ENCODE results near the gene BNIP1.

The BNIP1 gene

DNA sequence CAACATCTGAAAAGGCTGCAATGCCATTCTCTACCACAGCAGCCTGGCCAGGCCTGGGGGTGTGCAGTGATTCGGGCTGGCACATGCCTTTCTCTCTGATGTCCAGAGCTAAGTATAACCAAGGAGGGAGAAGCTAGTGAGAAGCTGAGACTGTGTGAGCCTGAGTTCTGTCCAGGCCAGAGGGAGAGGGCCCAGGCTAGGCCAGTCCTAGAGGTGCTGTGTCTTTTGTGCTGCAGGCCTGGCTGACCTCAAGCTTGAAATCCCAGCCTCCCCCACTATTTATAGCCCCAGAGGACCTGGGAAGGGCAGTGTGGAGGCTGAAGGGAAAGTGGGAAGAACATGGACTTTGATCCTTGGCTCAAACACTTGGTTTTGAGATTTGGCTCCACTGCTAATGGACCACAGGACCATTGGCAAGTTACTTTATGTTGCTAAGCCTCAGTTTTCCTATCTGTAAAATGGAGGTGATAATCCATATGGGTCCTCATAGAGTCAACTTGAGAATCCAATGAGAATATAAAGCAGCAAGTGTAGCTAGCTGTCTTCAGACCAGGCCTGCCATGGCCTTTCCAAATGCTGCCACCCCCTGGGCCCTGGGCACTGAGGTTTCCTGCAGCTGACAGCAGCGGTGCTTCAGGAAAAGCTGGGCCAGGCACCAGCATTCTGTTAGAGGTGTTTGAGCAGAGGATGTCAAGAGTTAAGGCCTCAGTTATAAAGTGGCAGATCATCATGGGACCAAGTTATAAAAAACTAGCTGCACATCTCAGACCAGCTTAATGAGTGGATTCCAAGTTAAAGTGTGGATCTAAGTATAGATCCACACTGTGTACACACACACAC lies 21.1 kb downstream of the BNIP1 start:
- no peak for DNase-seq

DNA sequence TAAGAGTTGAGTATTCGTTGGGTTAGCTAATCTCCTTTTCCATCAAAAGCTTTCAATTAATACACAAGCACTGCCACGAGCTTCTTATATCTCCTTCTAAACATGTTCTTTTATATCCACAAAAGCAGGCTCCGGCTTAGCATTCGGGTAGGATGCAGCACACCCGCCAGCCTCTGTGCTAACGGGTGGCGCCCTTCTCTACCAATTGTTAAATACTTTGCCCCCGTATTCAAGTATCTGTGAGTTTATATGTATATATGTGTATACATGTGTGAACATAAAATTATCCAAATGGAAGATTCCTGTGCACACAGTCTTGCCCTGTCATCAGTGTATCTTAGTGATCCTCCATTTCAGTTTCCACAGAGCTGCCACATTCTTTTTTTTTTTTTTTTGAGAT lies 27.8 kb downstream of the BNIP1 start:
- DNase-seq: no peak

DNA sequence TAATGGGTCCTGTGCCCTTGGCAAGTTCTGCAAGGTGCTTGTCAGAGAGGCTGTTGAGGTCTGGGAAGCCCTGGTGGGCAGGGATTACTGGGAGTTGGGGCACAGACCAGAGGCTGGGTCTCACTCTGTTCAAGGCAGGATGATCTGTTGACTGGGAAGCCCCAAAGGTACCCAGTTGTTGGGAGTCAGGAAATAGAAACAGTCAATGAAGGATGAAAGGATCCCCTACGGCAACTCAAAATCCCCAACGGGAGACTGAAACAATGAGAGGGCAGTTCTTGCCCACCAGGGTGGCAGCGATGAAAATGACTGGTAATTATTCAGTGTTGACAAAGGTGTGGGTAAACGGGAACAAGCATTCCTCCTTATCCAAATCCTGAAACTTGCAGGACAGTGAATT lies 31.2 kb downstream of the BNIP1 start:
- DNase-seq: no peak

DNA sequence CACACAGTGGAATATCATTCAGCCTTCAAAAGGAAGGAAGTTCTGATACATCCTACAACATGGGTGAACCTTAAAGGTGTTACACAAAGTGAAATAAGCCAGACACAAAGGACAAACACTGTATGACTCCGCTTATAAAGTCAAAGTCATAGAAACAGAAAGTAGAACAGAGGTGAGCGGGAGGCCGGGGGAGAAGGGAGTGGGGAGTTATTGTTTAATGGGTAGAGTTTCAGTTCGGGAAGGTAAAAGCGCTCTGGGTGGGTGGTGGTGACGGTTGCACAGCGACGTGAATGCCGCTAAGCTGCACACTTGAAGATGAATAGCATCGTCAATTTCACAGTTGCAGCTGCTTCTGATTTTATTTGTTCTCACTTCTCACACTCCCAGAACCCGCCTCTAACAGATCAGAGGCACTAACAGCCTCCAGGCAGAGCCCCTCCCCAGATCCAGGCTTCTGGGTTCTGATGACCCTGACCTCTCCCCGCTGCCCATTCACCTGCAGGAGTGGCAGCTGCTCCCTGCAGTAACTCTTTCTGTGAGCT lies 34.1 kb downstream of the BNIP1 start:
- peak in 1 of 58 donors; percentile 3 for DNase-seq

DNA sequence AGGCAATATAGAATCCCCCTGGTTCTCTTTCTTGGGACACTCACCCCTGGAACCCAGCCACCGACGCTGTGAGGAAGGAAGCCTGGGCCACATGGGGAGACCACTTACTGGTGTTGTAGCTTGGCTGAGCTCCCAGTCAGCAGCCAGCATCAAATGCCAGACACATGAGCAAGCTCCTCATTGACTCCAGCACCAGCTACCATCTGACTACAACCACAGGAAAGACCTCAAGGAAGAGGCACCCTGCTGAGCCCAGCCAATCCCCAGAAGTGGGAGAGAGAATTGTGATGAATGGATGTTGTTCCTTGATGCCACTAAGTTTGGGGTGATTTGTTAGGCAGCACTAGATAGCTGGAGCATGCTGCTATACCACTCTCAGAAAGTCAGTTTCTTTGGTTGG lies 36.0 kb downstream of the BNIP1 start:
- DNase-seq: no peak

DNA sequence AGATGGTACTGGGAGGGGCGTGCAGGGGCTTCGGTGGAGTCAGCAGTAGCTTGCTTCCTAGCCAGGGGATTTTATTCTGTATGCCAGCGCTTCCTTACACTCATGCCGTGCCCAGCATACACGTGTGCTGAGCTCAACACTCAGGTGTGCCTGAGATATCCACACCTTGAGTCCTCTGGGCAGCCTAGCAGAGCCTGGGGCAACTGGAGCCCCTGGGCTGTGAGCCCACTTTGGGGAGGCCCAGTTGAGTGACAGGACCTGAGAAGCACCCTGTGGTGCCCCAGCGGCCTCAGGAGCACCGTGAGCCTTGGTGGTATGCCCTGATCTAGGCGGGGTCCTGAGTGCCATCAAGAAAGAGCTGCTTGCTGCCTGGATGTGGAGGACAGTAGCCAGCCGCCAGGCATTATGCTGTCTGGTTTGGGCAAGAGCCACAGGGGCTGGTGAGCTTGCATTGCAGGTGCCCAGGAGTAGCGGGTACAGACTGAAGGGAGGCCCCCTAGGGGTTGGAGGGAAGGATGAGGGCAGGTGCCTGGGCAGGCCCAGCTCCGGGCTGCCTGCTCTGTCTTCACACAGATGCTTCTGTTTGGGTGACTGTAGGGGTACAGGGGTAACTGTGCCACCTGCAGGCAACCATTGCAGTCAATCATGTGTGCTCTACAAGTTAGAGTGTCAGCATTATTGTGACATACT lies 42.9 kb downstream of the BNIP1 start:
- no peak for DNase-seq

DNA sequence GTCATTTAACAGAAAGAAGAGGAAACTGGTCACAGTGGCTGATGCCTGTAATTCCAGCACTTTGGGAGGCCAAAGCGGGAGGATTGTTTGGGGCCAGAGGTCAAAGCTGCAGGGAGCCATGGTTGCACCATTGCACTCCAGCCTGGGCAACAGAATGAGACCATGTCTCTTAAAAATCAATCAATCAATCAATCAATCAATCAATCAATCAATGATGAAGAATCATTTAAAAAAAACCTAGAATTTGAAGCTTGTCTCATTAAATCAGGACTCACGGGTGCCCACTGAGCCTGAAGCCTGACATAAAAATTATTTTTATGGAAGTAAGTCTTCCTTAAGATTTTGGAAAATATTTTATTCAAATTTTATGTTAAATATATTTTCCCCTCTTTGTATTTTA lies 43.9 kb downstream of the BNIP1 start:
- DNase-seq: no peak

DNA sequence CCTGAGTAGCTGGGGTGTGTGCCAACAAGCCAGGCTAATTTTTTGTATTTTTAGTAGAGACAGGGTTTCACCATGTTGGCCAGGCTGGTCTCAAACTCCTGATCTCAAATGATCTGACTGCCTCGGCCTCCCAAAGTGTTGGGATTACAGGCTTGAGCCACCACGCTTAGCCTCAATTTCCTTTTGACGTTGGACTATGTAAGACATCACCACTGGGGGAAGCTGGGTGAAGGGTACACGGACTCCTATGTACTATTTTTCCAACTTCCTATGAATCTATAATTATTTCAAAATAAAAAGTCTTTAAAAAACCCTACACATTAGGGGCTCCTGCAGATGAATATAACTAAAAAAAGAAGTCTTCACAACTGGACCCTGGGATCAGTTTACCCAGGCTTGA lies 46.7 kb downstream of the BNIP1 start:
- DNase-seq: no peak

DNA sequence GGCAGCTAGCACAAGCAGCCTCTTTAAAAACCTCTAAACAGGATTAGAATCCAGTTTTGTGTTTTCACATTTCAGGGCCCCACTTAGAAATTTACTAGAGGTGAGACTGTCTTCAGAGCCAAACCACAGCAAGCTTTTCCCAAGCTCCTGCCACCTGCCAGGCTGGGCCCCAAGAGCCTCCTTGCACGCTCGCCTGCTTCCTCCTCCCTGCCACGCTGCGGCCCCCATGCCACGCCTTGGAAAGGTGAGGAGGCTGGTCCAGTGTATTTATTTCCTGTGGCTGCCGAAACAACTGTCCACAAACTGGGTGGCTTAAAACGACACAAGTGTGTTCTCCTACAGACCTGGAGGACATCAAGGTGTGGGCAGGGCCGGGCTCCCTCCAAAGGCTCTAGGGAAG lies 47.2 kb downstream of the BNIP1 start:
- DNase-seq: no peak

DNA sequence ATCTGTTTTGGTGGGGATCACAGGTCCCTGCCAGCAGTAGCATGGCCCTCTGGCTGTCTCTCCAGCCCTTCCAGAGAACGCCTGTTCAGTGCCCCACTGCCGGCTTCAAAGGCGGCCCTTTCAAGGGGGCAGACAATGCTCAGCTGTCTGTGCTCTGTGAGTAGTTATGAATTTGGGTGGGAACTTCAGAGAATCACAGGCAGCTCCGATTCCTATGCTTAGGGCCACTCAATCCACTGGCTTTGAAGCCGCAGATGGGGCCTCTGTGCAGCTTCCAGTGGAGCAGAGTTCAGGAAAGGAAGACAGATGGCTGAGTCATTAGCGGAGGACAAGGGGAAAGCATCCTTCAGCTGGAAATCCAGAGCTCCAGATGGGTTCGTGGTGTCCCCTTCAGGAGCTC lies 48.2 kb downstream of the BNIP1 start:
- no peak for DNase-seq

DNA sequence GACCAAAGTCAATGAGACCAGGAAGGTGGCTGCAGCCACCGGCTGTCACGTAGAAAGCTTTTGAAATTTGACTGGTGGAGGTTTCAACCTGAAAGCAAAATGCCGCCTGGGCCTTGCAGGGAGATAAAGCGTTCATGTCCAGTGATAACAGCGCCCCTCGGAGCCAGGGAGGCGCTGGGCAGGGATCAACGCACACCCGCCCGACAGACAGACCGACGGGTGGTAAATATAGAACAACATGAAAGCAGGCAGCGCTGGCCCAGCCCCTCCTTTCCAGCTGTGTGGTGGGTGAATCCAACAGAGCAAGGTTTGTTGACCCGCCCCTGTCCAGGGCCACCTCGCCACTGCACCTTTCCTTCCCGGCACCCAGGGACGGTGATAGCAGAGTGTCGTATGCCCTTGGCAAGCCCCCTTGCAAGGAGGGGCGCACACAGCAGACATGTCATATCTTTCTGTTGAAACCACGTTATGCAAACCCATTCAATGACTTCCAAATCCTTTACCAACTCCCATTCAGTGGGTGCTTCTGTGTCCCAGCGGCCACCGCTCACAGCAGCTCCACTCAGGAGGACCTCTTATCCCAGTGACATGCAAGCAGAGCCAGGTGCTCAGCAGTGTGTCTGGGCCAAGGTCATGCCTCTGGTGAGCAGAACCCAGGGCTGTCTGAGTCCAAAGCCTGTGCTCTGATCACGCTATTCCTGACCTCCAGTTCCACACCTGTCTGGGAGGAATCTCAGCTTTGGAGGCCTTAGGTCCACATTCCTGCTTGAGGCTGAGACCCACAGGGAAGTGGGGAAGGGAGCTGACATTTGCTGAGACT lies 52.0 kb downstream of the BNIP1 start:
- DNase-seq: no peak

DNA sequence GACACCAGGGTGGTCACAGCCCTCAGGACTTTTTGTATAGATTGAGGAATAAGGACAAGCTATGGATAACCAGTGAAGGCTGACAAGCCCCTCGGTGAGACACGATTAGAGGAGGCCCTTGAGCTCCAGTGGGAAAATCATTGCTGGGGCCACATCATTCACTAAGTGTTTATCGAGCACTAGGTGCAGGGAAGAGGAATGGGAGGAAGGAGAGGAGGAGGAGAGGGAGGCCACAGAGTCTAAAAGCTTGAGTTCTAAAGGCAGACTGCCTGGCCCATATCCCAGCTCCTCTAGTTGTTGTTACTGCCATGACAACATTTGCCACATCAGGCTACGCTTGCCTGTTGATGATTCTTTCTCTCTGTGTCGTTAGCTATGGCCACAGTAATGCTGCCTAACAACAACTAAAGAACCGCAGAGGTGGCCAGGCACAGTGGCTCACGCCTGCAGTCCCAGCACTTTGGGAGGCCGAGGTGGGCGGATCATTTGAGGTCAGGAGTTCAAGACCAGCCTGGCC lies 53.1 kb downstream of the BNIP1 start:
- DNase-seq: no peak

DNA sequence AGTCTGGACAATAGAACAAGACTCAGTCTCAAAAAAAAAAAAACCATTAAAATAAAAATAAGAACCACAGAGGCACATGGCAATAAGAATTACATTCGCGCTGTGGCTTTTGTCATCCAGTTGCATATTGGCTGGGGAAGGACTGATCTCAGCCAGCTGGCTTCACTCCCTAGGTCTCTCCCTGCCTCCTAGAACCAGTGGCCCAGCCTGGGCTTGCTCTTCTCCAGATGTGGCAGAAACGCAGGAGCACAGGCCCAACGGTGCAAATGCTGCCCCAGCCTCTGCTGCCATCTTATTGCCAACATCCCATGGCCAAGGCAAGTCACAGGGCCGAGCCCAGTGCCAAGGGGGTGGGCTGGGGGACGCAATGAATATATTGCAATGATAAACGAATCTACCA lies 53.7 kb downstream of the BNIP1 start:
- no peak for DNase-seq

DNA sequence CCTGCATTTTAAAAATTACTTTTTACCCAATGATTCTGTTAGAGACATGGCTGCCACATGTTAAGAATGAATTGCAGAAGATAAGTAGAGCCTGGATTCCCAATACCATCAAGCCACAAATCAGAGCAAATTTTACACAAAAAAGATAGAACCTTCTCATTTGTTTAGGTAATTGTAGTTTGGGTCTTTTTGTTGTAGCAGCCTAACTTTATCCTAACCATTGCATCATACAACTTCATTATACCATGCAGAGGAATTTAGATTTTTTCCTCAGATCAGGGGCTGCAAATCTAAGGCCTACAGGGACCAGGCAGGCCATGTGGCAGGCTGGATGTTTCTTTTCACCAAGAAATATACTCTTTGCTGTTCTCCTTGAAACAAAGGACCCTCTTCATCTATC lies 56.0 kb downstream of the BNIP1 start:
- no peak for DNase-seq

DNA sequence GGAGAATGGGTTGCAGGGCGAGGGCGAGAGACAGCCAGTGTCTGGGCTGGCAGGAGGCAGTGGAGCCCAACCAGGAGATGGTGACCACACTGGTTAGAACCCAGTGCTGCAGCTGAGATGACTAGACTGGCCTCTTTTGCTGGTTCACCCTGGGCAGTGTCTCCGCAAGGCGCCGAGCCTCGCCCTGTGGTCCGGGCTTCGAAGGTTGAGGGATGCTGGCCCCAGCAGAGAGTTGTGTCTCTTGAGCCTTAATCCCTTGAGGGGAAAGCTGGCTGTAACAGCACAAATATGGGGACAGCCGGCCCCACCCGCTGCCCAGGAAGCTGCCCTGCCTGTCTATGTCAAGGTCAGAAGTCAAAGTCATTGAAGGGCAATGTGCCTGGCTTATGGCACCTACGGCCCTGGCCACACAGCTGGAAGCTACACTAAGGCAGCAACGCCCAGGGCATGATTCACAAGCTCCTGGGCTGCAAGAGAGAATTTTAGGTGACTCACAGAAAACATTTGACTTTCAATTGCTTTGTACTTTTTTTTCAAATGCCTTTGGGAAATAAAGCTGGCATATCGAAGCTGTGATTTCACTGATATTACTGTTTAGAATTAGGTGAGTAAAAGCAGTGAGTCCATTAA lies 57.4 kb downstream of the BNIP1 start:
- DNase-seq: no peak

DNA sequence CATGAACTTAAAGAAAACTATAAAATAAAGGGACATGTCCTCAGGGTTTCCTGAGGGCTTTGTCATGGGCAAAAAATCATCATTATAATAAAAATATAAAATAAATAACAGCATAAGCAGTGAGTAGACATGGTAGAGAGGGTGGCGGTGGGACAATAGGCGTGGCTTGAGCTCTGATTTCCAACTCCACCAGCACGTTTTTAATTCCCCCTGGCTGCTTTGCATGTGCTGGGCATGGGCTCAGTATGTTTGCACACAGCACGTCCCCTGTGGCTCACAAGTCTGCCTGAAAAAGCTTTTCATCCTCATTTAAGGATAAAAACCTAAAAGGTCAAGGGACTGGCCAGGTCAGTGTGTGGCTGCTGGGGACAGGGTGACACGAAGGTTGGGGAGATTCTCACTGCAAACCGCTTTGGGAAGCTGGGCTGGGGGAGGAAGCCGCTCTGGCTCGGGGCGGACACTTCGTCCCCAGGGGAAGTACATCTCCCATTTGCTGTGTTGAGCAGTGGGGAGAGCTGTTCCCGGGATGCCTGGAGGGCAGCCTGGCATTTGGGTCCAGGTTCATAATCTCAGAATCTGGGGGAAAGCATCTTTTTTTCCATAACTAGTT lies 58.0 kb downstream of the BNIP1 start:
- DNase-seq: no peak

DNA sequence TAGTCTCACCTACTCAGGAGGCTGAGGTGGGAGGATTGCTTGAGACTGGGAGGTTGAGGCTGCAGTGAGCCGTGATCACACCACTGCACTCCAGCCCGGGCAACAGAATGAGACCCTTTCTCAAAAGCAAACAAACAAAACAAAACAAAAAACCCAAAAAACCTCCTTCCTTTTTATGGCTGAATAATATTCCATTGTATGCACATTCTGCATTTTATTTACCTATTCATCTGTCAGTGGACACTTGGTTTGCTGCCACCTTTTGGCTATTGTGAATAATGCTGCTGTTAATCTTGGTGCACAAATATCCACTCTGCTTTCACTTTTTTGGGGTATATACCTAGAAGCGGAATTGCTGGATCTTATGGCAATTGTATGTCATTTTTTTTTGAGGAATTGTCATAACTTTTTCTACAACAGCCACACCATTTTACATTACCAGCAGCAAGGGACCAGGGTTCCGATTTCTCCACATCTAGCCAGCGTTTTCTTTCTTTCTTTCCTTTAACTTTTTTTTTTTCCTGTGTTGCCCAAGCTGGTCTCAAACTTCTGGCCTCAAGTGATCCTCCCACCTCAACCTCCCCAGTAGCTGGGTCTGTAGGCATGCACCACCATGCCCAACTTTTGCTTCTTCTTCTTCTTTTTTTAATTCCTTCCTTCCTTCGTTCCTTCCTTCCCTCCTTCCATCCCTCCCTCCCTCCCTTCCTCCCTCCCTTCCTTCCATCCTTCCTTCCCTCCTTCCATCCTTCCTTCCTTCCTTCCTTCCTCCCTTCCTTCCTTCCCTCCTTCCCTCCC lies 60.1 kb downstream of the BNIP1 start:
- no peak for DNase-seq

DNA sequence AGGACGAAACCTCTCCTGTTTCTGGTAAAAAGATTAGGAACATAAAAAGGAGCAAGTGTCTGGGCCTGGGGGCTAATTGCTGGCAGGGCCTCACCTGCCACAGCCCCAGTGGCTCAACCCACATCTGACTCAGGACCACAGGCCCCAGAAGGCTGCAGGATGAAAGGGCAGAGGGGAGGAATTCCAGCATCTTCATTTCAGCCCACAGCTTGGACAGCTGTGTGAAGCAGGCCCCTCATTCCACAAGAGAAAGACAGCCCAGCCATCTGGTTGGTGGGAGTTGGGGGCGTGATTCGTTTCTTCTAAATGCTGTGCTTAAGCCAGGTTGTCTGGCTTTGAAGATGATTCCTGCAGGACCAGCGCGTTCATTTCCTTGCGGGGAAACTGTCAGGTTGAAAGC lies 61.6 kb downstream of the BNIP1 start:
- no peak for DNase-seq

DNA sequence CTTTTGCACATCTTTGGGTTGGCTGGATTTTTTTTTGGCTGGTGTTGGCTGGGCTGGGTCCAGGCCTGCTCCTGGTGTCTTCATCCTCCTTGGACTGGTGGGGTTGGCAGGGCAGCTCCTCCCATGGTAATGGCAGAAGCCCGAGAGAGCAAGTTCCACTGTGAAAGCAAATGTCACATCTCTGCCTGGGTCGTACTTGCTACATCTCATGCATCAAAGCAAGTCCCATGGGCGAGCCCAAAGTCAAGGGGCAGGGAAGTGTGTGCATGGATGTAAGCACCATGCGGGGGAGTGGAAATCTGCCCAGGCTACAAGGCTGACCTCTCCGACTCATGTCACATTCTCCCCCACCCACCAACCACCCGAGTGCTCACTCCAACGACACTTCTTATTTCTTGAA lies 64.0 kb downstream of the BNIP1 start:
- DNase-seq: no peak

DNA sequence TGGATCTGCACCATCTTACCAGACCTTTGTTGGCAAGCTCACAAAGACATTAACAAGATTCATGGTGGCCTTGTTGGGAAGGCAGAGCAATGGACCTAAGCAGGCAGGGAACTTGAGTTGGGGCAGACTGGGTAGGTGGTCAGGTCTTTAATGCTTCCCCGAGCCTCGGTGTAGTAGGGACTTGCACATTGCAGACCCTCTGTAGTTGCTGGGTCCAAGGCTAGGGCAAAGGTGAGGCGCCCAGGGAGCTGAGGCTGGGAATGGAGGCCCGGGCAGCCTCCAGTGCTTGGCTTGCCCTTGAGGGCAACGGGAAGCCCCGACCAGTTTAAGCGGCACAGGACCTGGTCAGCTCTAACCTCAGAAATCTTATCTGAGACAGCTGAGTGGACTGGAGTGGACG lies 66.5 kb downstream of the BNIP1 start:
- no peak for DNase-seq

All from anterior cingulate cortex (tissue), 58 donors.